Erythroblast (primary cell): ENCODE measurements around the gene MARCHF6.

ENCODE experiments used
- GATA1 ChIP-seq: IDR thresholded peaks from 2 replicates; pipeline ENCODE4 v1.6.1; 2011; ENCODE audit warnings: low read depth, mild to moderate bottlenecking, control low read depth, low read length, moderate library complexity
- POLR2A ChIP-seq: IDR thresholded peaks from 2 replicates; pipeline ENCODE4 v1.6.1; 2011; ENCODE audit warnings: mild to moderate bottlenecking, low read length

GRCh38 chr5:10377081-10377480 is 23.6 kb downstream of the MARCHF6 start:
- TF ChIP-seq POLR2A (no peak), GATA1 (no peak)
